Transverse colon (tissue), 4 donors: Measurements from ENCODE around the gene ANKRD11.

ENCODE experiments used
- POLR2A ChIP-seq: fragments of 450-650 bp; IDR thresholded peaks from one replicate; pipeline ENCODE4 v1.6.1; 2016; ENCODE audit warnings: antibody characterized with exemption, mild to moderate bottlenecking, moderate library complexity
- POLR2AphosphoS5 ChIP-seq, 3 donors: sonication (generic); formaldehyde crosslinking; IDR thresholded peaks; one replicate each; pipeline ENCODE4 v1.6.1; 2016; ENCODE audit warnings: antibody characterized with exemption in 3 of 3
- TF ChIP-seq, protein P1 (sequence below), 5 experiments: fragments of 200-600 bp in 3 of 5; fragments of 450-650 bp in 2 of 5; sonication (generic) in 3 of 5; IDR thresholded peaks; 1 replicate in 2 of 5; 2 replicates in 3 of 5; pipeline ENCODE4 v1.5.1; 2016 to 2017; ENCODE audit warnings: antibody characterized with exemption in 5 of 5, inconsistent platforms in 3 of 5, mild to moderate bottlenecking in 2 of 5, moderate library complexity in 1 of 5

GRCh38 chr16:89449726-89450335, 40.5 kb downstream of the ANKRD11 start:
- TF ChIP-seq, protein P1, sequence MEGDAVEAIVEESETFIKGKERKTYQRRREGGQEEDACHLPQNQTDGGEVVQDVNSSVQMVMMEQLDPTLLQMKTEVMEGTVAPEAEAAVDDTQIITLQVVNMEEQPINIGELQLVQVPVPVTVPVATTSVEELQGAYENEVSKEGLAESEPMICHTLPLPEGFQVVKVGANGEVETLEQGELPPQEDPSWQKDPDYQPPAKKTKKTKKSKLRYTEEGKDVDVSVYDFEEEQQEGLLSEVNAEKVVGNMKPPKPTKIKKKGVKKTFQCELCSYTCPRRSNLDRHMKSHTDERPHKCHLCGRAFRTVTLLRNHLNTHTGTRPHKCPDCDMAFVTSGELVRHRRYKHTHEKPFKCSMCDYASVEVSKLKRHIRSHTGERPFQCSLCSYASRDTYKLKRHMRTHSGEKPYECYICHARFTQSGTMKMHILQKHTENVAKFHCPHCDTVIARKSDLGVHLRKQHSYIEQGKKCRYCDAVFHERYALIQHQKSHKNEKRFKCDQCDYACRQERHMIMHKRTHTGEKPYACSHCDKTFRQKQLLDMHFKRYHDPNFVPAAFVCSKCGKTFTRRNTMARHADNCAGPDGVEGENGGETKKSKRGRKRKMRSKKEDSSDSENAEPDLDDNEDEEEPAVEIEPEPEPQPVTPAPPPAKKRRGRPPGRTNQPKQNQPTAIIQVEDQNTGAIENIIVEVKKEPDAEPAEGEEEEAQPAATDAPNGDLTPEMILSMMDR (IDR thresholded peaks at IDR 0.05): no peak
- TF ChIP-seq POLR2A (no peak), POLR2AphosphoS5 (IDR thresholded peaks at IDR 0.05) (no peak)
